Fibroblast of villous mesenchyme (primary cell): ENCODE measurements around the gene VPS9D1. TPM values are rescaled to one million over a fixed set of nuclear protein-coding genes. Genes with fewer than 3 reads are reported as not detected.

Experiments
- DNase-seq: peaks from one replicate; pipeline ENCODE4 v3.0.0-alpha.2; 2010; ENCODE audit warnings: low read depth
- H3K4me3 ChIP-seq: 2 replicates; pipeline ENCODE4 v1.5.1; 2011; ENCODE audit warnings: low read depth, mild to moderate bottlenecking, low read length
- CTCF ChIP-seq: IDR thresholded peaks from 2 replicates; pipeline ENCODE4 v1.5.1; 2012; ENCODE audit warnings: low read depth, mild to moderate bottlenecking, low read length; ENCODE audit not compliant: insufficient read depth
- total RNA-seq: library from RNA; depleted of rRNA; stranded (reverse); fragments of >200 nt; gene quantifications from 2 replicates; pipeline ENCODE4 v1.2.3, GENCODE V29; 2012

Gene VPS9D1
- total RNA-seq, 1 donor: 9.9 TPM

DNA sequence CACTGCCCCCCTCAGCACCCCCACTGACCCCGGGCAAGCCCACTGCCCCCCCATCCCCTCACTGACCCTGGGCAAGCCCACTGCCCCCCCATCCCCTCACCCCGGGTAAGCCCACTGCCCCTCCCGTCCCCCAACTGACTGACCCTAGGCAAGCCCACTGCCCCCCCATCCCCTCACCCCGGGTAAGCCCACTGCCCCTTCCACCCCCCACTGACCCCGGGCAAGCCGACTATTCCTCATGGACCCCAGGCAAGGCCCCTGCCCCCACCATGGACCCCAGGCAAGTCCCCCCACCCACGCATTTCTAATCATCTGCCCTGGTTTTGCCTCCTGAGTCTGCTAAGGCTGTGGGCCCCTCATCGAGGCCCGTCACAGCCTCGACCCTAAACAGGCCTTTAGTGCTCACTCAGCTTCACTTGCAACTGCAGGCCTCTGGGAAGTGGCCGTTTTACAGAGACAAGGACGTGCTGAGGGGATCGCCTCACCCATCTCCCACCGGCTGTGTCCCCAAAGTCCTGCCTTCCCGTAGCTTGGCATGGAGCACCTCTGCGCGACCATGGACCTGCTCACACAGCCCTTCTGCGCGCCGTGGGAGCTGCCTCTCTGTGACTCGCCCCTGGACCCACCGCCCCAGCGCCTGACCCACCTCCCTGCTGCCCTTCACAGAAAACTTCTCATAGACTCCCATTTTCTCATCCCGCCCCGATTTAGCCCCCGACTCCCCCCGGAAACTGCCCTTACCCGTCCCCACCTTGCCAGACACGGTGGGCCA is 3.6 kb downstream of the VPS9D1 start:
- TF ChIP-seq CTCF: no peak
- no peak for DNase-seq
- no peak overlapping the region for H3K4me3 ChIP-seq

GRCh38 chr16:89716493-89716892 is 4.2 kb downstream of the VPS9D1 start:
- no peak overlapping the region for H3K4me3 ChIP-seq
- DNase-seq: no peak
- no peak for TF ChIP-seq CTCF

- peak overlapping the region; percentile 51 for H3K4me3 ChIP-seq
- TF ChIP-seq CTCF: no peak
- peak; percentile 17 for DNase-seq
These were observed 8.4 kb downstream of the VPS9D1 start for GRCh38 chr16:89712274-89712781.

- H3K4me3 ChIP-seq: peak overlapping the region; percentile 51
- TF ChIP-seq CTCF: no peak
- DNase-seq: peak; percentile 42
These were observed 9.0 kb downstream of the VPS9D1 start for GRCh38 chr16:89711601-89712273.

DNA sequence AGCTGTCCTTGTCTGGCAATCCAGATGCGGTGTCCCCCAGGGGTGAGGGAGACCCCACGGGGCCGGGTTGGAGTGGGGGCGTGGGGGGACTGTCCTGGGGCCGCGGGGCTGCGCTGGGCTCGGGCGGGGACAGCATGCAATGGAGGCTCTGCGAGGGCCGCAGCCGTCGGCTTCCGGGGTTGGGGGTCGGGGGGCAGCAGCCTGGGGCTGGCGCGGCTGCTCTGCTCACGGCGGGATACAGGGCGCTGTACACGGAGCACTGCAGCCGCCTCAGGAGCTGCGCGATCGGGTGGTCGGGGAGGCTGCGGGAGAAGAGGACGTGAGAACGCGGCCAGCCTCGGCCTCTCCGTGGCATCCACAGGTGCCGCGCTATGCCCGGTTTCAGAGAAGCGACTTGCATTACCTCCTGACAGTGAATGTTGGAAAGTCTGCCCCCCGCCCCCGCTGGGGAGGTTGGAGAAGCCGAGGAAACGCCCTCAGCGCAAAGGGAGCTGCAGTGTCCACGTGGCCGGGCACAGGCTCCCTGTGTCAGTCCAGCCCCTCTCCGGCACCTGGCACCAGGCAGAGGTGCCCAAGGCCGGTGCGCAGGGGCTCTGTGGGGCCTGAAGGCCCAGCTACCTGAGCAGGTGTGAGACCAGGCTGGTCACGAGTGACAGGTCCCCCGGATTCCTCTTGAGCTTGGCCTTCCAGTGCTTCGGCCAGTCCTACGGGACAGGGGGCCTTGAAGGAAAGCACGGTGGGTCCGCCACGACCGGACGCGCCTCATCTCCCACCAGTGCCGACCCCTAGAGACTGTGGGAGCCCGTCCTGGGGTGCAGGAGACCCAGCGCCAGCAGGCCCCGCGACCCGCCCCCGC is 9.8 kb downstream of the VPS9D1 start:
- H3K4me3 ChIP-seq: no peak overlapping the region
- no peak for DNase-seq
- TF ChIP-seq CTCF: no peak

GRCh38 chr16:89709716-89710432 is 10.8 kb downstream of the VPS9D1 start:
- no peak for TF ChIP-seq CTCF
- no peak for DNase-seq

More at GRCh38 chr16:89709716-89710432, 10.8 kb downstream of the VPS9D1 start:
- no peak overlapping the region for H3K4me3 ChIP-seq
